ENCODE results near the gene TRMU.

TRMU gene

GRCh38 chr22:46356496-46357480 is 21.3 kb downstream of the TRMU start:
- DNase-seq (ENCODE audit: low read depth): no peak

DNA sequence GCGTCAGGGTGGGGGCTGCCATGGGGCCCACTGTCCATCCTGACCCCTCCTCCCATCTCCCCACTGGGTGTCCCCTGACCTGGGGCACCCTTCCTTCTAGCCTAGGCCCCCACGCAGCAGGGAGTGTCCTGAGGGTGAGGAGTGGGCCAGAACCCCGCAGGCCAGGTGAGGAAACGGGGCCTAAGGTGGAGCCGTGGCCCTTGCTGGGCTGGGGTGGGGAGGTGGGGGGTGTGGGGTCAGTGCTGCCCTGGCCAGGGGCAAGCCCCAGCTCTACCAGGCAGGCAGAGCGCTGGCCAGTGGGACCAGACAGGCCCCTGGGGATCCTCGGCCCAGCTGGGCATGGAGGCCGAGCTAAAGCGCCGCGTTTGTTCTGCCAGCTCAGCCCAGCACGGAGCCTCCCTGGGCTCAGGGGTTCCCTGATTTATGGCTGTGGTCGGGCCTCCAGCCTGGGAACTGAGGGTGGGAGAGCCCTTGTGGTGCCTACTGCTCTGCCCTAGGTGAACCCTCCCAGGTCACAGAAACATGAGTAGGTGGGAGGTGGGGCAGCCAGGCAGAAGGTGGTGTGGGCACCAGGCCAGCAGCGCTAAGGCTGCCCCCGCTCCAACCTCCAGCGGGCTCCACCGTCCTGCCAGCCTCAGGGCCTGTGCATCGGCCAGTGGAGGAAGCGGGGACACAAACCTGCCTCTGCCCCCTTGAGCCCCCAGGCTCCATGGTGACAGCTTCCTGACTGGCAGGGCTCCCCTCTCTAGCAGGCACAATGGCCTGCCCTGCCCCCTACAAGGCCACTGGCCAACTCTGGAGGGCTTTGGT is 22.4 kb downstream of the TRMU start:
- no peak for DNase-seq (ENCODE audit: low read depth)

DNA sequence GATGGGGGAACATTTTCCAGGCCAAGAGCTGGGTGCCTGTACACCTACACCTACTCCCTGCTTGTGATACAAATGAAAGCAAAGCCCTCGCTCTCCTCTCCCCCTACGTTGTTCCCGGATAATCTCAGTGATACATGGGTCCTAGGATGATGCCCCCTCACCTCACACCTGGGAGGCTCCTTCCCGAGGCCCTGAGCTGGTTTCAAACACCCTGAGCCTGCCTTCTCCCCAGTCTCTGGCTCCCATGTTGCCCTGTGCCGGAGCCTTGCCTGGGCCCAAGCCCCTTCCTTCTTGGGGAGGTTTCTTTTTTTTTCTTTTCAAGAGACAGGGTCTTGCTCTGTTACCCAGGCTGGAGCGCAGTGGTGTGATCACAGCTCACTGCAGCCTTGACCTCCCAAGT is 23.3 kb downstream of the TRMU start:
- DNase-seq (ENCODE audit: low read depth): no peak

DNA sequence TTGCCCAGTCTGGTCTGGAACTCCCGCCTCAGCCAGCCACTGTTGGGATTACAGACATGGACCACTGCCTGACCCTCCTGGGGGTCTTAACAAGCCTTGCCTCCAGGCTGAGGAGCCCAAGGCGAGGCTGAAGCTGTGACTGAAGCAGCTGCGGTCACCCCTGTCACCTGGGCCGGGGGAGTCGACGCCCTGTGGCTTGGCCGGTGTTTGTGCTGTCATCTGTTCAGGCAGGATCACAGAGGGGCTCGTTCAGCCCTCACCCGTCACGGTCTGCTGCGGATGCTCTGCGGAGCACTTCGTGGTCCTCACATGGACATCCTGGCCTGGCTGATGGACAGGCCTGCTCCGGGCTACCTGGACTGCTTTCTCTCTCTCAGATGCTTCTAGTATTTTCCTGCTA is 23.8 kb downstream of the TRMU start:
- DNase-seq (ENCODE audit: low read depth): no peak

DNA sequence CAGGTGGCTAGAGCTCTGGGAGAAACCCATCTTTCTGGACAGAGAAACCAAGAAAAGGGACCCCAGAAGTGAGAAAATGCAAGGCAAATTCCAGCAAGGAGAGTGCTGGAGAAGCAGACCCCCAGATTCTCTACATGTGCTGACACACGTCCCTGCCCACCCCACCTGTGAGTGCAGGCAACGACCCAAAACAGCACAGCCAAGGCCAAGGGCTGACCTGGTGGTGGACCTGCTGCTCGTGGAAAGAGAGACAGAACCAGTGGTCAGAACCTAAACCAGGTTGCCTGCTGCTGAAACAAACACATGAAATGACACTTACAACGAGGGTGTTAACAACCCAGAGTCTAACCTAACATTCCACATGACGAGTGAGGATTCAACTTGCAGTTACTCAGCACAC is 24.6 kb downstream of the TRMU start:
- DNase-seq (ENCODE audit: low read depth): no peak

DNA sequence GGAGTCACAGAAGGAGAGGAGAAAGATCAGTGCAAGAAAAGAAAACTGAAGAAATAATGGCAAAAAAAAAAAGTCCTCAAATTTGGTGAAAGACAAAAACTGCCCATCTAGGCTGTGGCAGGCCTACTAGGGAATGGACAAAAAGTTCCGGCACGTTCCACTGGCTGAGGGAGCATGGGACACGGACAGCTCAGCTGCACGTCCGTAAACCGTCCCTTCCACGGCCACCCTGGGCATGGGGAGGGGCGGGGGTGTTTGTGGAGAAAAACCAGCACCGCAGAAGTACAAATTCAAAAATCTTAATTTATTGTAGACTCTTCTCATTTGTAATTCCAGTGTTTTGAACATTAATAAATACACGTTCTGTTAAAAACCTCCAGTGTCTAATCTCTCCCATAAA is 25.4 kb downstream of the TRMU start:
- no peak for DNase-seq (ENCODE audit: low read depth)

- no peak for DNase-seq (ENCODE audit: low read depth)
Measured at GRCh38 chr22:46361826-46362202, 26.3 kb downstream of the TRMU start.

- DNase-seq (ENCODE audit: low read depth): no peak
Measured at GRCh38 chr22:46362203-46362933, 26.9 kb downstream of the TRMU start.

- DNase-seq (ENCODE audit: low read depth): no peak
Measured at GRCh38 chr22:46362934-46363515, 27.5 kb downstream of the TRMU start.

DNA sequence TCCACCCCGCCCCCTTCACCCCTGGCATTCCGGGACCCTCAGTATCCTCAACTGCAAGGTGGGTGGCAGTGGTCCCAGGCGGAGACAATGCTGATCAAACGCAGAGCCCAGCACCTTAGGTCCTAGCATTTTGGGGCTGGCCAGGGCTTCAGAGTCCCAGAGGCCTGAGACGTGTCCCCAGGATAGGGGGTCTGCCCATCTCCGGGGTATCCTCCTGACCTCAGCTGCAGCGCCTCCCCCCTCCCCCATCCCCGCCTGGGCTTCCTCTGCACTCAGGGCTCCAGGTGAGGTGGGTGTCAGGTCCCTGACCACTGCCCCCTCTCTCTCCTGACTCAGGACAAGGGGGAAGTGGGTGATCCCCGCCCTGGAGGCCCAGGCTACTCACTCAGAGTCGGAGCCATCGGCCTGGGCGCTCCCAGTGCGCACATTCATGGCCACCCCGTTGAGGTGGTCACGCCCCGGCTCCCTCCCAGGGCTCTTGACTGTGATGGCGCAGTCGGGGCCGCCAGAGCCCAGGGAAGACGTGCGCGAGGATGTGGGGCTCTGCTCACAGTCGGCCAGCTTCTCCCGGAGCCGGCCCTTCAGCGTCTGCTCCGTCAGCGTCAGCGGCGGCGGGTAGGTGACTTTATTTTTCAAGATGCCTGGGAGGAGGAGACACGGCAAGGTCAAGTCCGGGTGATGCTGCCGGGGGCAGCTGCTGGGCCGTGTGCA is 28.3 kb downstream of the TRMU start:
- no peak for DNase-seq (ENCODE audit: low read depth)

DNA sequence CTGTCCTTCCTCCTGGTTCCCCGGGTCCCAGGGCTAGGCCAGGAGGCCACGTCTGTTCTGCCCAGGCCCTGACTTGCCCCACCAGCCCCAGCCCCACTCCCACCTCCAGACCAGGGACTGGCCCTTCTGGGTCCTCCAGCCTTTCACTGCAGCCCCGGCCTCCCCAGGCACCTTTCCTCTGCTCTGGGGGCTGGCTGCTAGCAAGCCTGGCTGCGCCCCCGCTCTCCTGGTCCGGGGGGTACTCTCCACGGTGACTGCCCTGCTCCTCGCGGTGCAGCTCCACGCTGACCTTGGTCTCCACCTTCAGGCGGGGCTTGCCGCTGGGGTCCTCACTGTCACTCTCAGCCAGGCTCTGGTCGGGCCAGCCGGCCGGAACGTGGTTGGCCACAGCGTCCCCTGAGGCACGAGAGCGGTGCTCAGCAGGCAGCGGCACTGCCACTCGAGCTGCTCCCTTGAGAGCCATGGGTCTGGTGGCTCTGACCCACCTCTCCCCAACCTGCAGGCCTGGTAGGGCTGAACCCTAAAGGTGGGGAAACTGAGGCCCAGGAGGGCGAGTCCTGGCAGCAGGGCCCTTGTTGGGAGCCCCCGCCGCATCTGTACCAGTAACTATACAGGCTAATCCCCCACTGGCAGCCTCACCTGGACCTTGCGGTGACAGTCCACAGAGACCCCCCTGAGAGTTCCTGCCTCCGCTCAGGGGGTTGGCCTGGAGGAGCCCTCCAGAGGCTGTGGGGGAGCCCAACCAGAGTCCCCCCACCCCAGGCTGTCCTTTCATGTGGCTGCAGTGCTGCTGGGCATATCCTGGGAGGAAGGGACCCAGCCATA is 29.0 kb downstream of the TRMU start:
- DNase-seq (ENCODE audit: low read depth): no peak

- no peak for DNase-seq (ENCODE audit: low read depth)
Measured at GRCh38 chr22:46365166-46365624, 29.7 kb downstream of the TRMU start.

- DNase-seq (ENCODE audit: low read depth): no peak
Measured at GRCh38 chr22:46366327-46366731, 30.8 kb downstream of the TRMU start.

DNA sequence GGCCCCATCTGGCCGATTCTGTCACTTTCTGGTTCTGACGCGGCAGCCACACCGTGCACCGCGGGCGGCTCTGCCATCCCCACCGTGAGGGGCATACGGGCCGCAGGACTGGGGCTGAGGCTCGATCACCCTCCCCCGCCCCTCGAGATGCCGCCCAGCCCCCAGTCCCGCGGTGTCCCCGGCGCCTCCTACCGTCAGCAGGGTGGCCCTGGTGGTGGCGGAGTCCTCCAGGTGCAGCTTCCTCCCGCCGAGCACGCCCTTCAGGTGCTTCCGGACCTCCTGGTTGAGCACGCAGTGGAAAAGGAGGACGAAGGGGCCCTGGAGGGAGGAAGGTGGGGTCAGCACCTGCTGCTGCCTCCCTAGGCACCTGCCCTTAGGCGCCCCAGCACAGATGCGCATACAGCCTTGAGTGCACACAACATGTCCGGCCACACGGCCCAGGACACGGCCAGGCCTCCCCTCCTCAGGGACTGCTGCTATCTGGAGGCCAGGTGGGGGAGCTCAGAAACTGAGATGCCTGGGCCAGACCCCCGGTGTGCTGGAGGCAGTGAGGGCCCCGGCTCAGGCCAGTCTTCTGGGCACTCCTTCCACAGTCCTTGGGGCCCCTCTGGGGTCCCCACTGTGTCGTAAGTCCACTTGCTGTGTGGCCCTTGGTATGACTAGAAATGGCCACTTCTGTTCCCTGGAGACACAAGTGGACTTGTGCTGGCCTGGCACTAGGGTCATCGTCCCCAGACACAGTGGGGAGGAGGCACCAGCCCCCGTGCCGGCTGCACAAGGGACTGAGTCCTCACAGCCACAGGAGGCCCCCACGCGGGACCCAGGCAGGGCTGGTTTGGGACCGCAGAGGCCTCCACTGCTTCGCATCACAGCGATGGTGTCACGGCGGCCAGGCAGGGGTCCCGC is 31.5 kb downstream of the TRMU start:
- no peak for DNase-seq (ENCODE audit: low read depth)

- DNase-seq (ENCODE audit: low read depth): peak; percentile 19
Measured at GRCh38 chr22:46367707-46368191, 32.2 kb downstream of the TRMU start.

DNA sequence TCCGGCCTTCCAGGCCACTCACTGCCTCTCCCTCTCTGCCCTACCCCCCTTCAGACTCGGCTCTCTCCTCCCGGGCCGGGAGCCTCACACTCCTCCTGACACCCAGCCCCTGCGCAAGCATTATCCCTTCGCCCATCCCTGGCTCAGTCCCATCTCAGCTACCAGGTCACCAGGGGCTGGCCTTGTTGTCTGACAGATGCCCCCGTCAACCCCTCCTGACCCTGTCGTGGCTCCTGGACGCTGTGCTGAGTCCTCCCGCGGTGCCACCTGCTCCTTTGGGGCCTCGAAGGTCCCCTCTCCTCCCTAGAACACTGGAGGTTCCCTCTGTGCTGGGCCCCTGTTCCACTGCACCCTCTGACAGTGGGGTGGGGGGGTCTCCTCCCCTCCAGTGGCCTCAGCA is 32.9 kb downstream of the TRMU start:
- DNase-seq (ENCODE audit: low read depth): no peak

DNA sequence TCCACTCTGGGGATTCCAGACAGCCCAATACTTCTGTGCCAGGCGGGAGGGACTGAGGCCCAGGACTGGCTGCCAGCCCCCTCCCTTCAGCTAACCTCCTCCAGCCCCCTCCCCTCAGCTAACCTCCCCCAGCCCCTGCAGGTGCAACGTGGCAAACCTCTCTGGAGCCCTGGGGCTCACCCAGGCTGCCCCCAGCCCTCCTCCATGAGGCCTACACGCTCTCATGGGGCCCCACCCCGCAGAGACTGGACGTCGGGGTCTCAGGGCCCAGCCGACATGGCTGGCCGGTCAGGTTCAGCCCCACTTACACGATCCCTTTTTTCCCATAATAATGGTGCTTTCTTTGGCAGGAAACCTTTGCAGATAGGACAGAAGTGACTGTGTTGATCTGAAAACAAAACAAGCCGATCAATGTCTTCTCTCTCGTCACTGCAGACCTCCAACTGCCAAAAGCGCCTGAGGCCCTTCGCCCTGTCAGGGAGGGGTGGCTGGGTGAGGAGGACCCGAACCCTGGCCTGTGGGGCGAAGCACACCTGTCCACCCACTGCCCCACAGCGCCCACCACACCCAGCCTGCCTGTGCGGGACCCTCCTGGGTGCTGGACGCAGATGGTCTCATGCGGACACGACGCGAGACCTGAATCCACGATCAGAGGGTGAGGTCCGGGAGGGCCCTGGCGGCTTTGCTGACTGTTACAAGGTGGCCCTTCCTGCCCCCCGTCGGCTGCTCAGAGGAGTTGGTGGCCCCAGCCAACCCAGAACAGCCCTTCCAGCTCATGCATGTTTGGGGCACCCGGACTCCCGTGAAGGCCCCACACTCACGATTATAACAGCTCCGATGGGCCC is 33.6 kb downstream of the TRMU start:
- DNase-seq (ENCODE audit: low read depth): no peak
